CD4-positive, alpha-beta T cell treated with Interleukin-15 for 4 hours (primary cell): ENCODE measurements around the gene VASH1.

ENCODE experiments used
- DNase-seq: peaks from one replicate; pipeline ENCODE4 v3.0.0-alpha.2; 2020; ENCODE audit warnings: low spot score

VASH1 gene

DNA sequence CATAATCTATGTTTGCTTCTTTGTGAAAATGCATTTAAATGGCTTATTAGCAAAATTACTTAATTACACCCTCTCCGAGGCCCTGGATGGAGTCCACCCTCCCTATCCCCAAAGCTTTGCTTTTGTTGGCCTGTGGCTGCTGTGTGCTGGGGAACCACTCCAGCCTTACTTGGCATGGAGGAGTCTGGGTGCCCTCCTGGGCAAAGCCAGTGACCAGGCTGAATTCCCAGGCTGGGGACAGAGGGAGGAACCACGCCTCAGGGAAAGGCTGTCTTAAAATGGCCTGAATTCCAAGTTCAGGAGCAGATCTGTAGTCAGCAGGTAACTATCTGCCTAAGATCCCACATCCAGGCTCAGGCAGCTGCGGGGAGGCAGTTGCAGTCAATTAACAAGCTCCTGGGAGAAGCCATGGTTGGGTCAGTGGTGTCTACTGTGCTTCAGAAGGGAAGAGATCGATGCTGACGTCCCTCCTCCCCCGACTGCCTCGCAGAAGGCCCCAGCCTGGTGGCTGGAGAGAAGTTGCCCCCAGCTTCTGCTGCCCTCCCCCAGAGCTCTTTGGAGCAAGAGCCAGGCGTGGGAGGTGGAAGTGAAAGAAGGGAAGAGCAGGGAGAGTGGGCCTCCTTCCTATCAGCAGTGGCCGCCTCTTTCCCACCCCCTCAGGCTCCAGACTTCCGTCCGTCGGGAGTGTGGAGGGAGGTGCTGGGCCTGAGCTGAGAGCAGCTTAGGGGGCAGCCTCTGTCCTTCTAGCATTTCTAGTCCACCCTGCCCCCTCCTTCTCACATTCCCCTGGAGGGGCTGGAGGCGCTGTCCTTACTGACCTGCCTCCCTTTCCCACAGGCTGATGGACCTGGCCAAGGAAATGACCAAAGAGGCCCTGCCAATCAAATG, 11.3 kb downstream of the VASH1 start:
- no peak for DNase-seq

GRCh38 chr14:76773188-76773885, 12.1 kb downstream of the VASH1 start:
- no peak for DNase-seq

- DNase-seq = no peak
These were observed 12.9 kb downstream of the VASH1 start for GRCh38 chr14:76773956-76774820.

DNA sequence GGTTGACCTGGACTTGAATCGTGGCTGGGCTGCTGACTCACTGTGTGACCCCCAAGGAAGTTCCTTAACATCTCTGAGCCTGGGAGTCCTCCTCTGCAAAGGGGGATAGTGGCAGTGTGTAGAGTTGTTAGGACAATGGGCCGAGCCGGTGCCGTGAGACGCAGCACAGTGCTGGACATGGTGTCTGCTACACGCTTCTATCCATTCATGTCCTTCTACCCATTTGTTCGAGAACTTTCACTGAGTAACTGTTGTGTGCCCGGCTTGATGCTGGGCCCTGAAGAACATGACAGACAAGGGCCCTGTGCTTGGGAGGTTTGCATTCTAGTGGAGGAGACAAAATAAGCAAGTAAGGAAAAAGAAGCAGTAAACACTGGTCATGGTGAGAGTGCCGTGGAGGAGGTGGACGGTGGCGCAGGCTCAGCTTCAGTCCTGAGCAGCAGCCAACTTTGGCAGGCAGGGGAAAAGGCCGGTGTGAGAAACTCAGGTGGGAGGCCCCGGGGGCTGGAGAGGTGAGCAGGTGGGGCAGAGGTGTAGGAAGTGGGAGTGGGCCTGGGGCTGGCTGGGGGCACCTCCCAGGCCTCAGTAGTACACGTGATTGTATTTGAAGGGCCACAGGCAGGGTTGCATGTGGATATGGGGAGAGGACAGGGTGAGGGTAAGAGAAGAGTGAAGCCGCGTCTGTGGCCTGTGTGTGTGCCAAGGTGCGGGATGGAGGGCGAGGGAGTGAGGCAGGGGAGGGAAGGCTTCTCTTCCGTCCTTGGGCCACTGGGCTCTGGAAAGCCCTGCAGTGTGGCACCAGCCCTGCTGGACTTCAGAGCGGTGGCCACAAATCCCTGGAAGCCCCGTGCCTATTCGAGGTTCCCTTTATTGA, 13.8 kb downstream of the VASH1 start:
- no peak for DNase-seq

GRCh38 chr14:76775695-76776427, 14.6 kb downstream of the VASH1 start:
- DNase-seq = no peak

- DNase-seq = no peak
These were observed 15.4 kb downstream of the VASH1 start for GRCh38 chr14:76776428-76777251.

- DNase-seq = no peak
These were observed 16.5 kb downstream of the VASH1 start for GRCh38 chr14:76777721-76778120.

DNA sequence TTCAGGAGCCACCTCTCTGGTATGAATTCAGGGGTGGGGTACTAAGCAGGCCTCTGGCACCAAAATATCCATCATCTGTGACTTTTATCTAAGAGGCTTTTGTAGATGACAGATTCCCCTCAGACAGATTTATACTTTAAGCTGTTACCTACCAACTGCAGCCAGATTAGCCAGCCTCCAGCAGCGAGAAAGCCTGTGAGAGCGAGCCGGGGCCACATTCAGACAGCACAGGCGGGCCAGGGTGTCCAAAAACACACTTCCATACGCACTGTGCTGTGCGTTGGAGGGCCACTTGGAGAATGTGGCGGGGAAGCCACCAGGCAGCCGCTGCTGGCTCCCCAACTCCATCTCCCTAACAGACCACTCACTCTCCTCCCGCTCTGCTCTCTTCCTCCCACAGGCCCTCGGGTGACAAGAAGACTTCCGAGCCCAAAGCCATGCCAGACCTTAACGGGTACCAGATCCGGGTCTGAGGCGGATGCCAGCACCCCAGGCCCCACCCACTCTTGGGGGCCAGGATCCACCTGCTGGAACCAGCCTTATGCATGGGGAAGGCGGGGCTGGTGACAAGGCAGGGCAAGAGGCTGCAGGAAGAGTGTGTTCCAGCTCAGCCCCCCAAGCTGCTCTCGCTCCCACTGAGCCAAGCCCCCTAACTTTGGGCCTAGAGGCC, 17.4 kb downstream of the VASH1 start:
- DNase-seq = no peak

GRCh38 chr14:76779221-76780057, 18.2 kb downstream of the VASH1 start:
- no peak for DNase-seq

DNA sequence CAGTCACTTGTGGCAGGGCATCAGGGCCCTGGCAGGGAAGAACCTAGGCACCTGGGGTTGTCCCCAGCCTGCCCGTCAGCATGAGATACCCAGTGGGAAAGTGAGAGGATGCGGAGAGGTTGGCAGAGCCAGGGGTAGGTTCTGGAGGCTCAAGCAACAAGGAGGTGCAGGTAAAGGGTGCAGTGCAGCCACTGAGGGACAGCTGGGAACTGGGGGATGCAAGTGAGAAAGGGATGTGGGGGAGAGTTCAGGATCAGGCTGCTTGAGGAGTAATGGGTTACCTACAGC, 18.7 kb downstream of the VASH1 start:
- DNase-seq = no peak

DNA sequence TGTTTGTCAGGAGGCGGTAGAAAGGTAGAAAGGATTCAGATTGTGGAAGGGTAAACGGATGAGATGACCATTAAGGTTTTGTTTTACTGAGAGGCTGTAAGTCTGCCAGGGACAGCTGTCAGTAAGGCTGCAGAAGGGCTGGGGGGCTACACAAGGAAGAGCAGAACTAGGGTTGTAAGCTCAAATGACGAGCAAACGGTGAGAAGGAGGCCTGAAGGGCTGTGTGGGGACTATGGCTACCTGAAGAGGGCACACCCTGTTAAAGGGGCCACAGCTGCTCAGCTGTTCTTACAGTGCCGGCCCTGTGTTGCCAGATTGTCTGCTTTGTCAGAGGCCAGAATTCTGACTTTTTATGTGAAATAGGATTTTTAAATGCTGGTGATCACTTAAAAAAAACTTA, 19.1 kb downstream of the VASH1 start:
- no peak for DNase-seq

- DNase-seq = no peak
These were observed 19.8 kb downstream of the VASH1 start for GRCh38 chr14:76780875-76781647.

DNA sequence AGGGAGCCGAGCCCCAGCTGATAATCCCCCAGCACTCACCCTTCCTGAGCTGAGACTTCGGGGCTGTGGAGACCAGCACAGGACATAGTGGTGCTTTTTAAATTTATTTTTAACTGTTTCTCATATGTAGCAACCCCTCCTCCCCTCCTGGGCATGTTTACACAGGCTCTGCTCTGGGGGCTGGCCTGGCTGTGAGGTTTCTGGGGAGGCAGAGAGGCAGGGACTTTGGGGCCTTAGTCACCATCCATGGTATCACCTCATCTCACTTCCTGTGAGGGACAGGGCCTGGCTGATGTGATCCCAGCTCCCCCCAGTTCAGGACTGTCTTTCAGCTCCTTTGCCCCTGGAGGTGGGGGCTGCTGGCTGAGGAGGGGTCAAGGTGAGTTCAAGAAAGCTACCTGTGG, 20.4 kb downstream of the VASH1 start:
- no peak for DNase-seq

DNA sequence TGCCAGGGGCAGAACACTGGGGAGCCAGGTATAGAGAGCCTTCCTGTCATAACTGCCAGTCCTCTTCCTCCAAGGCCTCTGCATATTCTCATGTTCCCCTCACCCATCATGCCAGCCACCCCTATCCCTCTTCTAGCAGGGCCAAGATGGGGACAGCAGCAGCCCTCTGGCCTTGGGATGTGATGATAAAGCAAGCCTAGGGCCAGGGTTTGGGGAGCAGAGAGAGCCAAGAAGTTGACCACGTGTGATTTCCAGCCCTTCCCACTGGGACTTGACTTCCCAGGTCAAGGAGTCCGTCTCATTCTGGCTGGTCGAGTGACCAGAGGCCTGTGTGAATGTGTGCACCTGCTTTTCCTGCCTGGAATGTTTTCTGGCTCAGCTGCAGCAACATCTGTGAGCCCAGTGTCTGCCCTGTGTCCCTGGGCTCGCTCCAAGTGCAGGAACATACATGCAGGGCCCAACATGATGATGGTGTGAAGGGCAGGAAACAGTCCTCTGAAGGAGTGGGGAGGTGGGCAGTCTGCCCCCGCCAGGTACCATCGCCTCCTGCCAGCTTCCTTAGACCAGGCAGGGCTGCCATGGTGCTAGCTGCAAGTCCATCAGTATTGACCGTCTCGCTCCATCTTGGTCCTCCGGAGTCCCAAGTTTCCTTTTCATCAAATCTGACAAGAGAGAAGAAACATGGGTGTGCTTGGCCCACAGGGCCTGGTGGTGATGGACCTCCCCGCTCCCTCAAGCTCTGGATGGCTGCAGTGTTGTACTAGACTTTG, 21.0 kb downstream of the VASH1 start:
- DNase-seq = no peak

DNA sequence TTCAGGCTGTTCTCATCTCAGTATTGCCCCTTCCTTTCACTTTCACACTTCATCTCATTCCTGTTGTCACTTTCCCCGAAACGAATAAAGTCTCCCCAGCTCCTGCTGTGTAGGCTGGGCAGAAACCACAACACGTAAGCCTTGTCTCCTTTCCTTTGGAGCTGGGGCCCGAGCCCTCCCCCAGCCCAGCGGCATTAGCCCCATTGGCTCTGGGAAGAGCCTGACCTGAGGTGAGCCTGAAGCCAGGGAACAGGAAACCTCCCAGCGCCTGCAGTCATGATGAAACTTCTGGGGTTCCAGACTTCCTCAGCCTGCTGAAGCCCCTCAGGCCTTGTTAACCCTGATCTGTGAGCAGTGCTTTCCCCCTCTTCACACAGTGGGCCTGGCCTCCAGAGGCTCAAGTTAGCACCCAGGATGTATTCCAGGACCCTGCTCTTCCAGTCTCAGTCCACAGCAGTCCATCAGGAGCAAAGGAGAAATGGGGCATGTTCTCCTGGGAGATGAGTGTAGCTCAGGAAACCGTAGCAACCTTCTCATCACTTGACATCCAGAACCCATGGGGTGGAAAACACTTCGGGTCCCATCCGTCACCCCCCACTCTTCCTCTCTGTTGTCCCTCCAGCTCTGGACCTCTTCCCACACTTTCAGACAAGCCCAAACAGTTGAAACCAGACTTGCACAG, 21.8 kb downstream of the VASH1 start:
- DNase-seq = no peak

DNA sequence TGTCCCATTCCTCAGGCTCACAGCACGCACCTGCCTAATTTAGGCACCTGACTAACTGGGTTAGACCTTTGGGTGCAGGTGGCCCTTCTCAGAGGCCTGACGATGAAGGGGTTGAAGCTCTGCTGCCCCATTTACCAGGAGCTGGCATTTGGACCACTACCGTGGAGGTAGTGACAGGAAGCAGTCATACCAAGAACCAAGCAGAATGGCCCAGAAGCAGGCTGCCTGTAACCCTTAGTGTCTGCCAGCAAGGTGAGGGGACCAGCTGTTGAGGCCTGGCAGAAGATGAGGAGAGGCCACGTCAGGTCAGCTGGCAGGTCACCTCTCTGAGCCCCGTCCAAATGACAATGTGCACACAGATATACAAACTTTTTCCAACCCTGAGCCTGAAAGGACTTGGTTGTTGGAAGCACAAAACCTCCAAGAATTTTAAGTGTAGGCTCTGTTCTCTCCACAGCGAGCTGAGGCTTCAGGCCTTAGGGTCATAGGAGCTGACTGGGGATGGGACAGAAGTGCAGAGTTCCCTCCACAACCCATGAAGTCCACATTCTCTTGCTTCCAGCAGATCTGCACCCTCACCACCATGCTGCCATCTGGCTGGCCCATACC, 23.1 kb downstream of the VASH1 start:
- no peak for DNase-seq
